GM23338 (cell line): ENCODE results near the gene TCERG1L. TPM values are rescaled to one million over a fixed set of nuclear protein-coding genes. Genes with fewer than 3 reads are reported as not detected.

Experiments used
- ATAC-seq: fragments of 200-7000 bp; cut with Tn5 transposase; 3 replicates; pipeline ENCODE4 v1.9.1; 2020
- DNase-seq: peaks from one replicate; pipeline ENCODE4 v3.0.0-alpha.2; 2015; ENCODE audit warnings: low spot score
- H2AFZ ChIP-seq: fragments of 200-600 bp; sonication (generic); 2 replicates; pipeline ENCODE4 v1.8.0; 2016; ENCODE audit warnings: antibody characterized with exemption, mild to moderate bottlenecking, moderate library complexity
- H3F3A ChIP-seq: fragments of 200-600 bp; sonication (generic); replicated peaks from 2 replicates; pipeline ENCODE4 v1.8.0; 2017; ENCODE audit warnings: antibody characterized with exemption, mixed run types, low read depth
- H3K27ac ChIP-seq: fragments of 200-600 bp; sonication (generic); 2 replicates; pipeline ENCODE4 v1.6.1; 2016; ENCODE audit warnings: low read depth
- H3K27me3 ChIP-seq: fragments of 200-600 bp; sonication (generic); 2 replicates; pipeline ENCODE4 v1.8.0; 2016; ENCODE audit warnings: mild to moderate bottlenecking, mixed run types, moderate library complexity; ENCODE audit not compliant: insufficient read depth
- H3K36me3 ChIP-seq: fragments of 200-600 bp; sonication (generic); 2 replicates; pipeline ENCODE4 v1.8.0; 2016; ENCODE audit warnings: mild to moderate bottlenecking; ENCODE audit not compliant: insufficient read depth
- H3K4me1 ChIP-seq: fragments of 200-600 bp; sonication (generic); 2 replicates; pipeline ENCODE4 v1.8.0; 2016; ENCODE audit warnings: mild to moderate bottlenecking, moderate library complexity; ENCODE audit not compliant: insufficient read depth
- H3K4me2 ChIP-seq: fragments of 200-600 bp; sonication (generic); 2 replicates; pipeline ENCODE4 v1.7.1; 2017; ENCODE audit warnings: mixed run types
- H3K4me3 ChIP-seq: fragments of 200-600 bp; sonication (generic); 2 replicates; pipeline ENCODE4 v1.6.1; 2016; ENCODE audit warnings: mixed run types
- H3K79me2 ChIP-seq: fragments of 200-600 bp; sonication (generic); replicated peaks from 2 replicates; pipeline ENCODE4 v1.8.0; 2017; ENCODE audit warnings: mild to moderate bottlenecking; ENCODE audit not compliant: insufficient read depth
- H3K9me2 ChIP-seq: fragments of 200-600 bp; sonication (generic); 2 replicates; pipeline ENCODE4 v1.8.0; 2017; ENCODE audit not compliant: insufficient read depth
- H4K20me1 ChIP-seq: fragments of 200-600 bp; sonication (generic); replicated peaks from 2 replicates; pipeline ENCODE4 v1.8.0; 2017; ENCODE audit warnings: mild to moderate bottlenecking; ENCODE audit not compliant: insufficient read depth
- H3K27ac Mint-ChIP-seq: 2 replicates; pipeline ENCODE4 v1.8.0; 2020; ENCODE audit warnings: inconsistent platforms, mild to moderate bottlenecking, moderate library complexity, mixed read lengths
- H3K27me3 Mint-ChIP-seq: 3 replicates; pipeline ENCODE4 v1.8.0; 2022; ENCODE audit warnings: low read depth, mild to moderate bottlenecking, moderate library complexity, mixed read lengths, inconsistent platforms; ENCODE audit not compliant: insufficient read depth, poor library complexity
- H3K36me3 Mint-ChIP-seq: 3 replicates; pipeline ENCODE4 v1.8.0; 2021; ENCODE audit warnings: low read depth, mild to moderate bottlenecking, inconsistent platforms, moderate library complexity, mixed read lengths
- H3K4me1 Mint-ChIP-seq: 3 replicates; pipeline ENCODE4 v1.8.0; 2020; ENCODE audit warnings: mild to moderate bottlenecking, inconsistent platforms, mixed read lengths
- H3K4me3 Mint-ChIP-seq: 3 replicates; pipeline ENCODE4 v1.8.0; 2021; ENCODE audit warnings: moderate library complexity, mild to moderate bottlenecking, inconsistent platforms, mixed read lengths
- H3K9me3 Mint-ChIP-seq: 3 replicates; pipeline ENCODE4 v1.8.0; 2020; ENCODE audit warnings: moderate library complexity, mild to moderate bottlenecking, inconsistent platforms, mixed read lengths
- CREB1 ChIP-seq: fragments of 250-450 bp; sonication (Bioruptor Pico); IDR thresholded peaks from 2 replicates; pipeline ENCODE4 v1.5.0; 2020; ENCODE audit warnings: low read depth, mild to moderate bottlenecking, moderate library complexity
- EZH2 ChIP-seq: fragments of 200-600 bp; sonication (generic); IDR thresholded peaks from one replicate; pipeline ENCODE4 v1.8.0; 2017; ENCODE audit warnings: antibody characterized with exemption, mild to moderate bottlenecking, low read depth; ENCODE audit not compliant: unreplicated experiment
- NANOG ChIP-seq: IDR thresholded peaks from 2 replicates; pipeline ENCODE4 v1.6.1; 2016; ENCODE audit warnings: antibody characterized with exemption, borderline replicate concordance
- POLR2AphosphoS5 ChIP-seq: IDR thresholded peaks from 2 replicates; pipeline ENCODE4 v1.6.1; 2016; ENCODE audit warnings: antibody characterized with exemption, low read depth
- REST ChIP-seq: IDR thresholded peaks from one replicate; pipeline ENCODE4 v1.6.1; 2018; ENCODE audit warnings: antibody characterized with exemption; ENCODE audit not compliant: unreplicated experiment
- STAT1 ChIP-seq: IDR thresholded peaks from one replicate; pipeline ENCODE4 v1.6.1; 2016; ENCODE audit warnings: antibody characterized with exemption; ENCODE audit not compliant: unreplicated experiment
- ZNF114 ChIP-seq: fragments of 250-450 bp; sonication (Bioruptor Pico); IDR thresholded peaks from 2 replicates; pipeline ENCODE4 v1.5.0; 2020; ENCODE audit warnings: mild to moderate bottlenecking, moderate library complexity
- polyA plus RNA-seq: library from polyadenylated mRNA; unstranded; fragments of >200 nt; fragmentation: Nextera tagmentation; extraction: Ambion mirVana; gene quantifications from 2 replicates; pipeline ENCODE4 v1.2.1, GENCODE V29; 2016
- total RNA-seq: library from RNA; depleted of rRNA; stranded (reverse); fragments of >200 nt; shearing (Covaris generic); gene quantifications from 2 replicates; pipeline ENCODE4 v1.2.3, GENCODE V29; 2014
- TF ChIP-seq, protein P1 (sequence below), 2 experiments: fragments of 200-600 bp in 1 of 2; sonication (generic) in 1 of 2; conservative IDR thresholded peaks; 2 replicates each; pipeline versions ENCODE4 v1.5.1 to v1.6.1; 2016 to 2017; ENCODE audit warnings: antibody characterized with exemption in 2 of 2, low read depth in 2 of 2, mild to moderate bottlenecking in 2 of 2, moderate library complexity in 1 of 2

Gene TCERG1L
- total and polyA plus RNA-seq, 2 experiments from 2014 or later, result 3.9 to 5.5 TPM

- H3K36me3 Mint-ChIP-seq, result peaks cover 19% of the 10 kb centered on the region
- Histone ChIP-seq H3F3A (no peaks in the 10 kb centered on the region), H3K27ac (no peak overlapping the region), H3K36me3 (no peaks in the 10 kb centered on the region; the same call in 1 of the 2 replicates), H3K4me2 (no peak overlapping the region), H3K9me2 (no peaks in the 10 kb centered on the region), H3K27me3 (no peaks in the 10 kb centered on the region), H3K4me1 (no peaks in the 10 kb centered on the region), H2AFZ (no peak overlapping the region), H3K79me2 (no peaks in the 10 kb centered on the region), H4K20me1 (no peaks in the 10 kb centered on the region), H3K4me3 (no peak overlapping the region)
- no peak overlapping the region for H3K27ac Mint-ChIP-seq
- peaks cover 82% of the 10 kb centered on the region for H3K9me3 Mint-ChIP-seq
- H3K27me3 Mint-ChIP-seq, result no peaks in the 10 kb centered on the region
- ATAC-seq (no peak), DNase-seq (no peak)
- no peaks in the 10 kb centered on the region for H3K4me1 Mint-ChIP-seq
- no peak overlapping the region for H3K4me3 Mint-ChIP-seq
- TF ChIP-seq REST (no peak), ZNF114 (no peak), POLR2AphosphoS5 (no peak), EZH2 (no peak), NANOG (no peak)
These were observed 106.9 kb downstream of the TCERG1L start for GRCh38 chr10:131204406-131205152.

- Mint-ChIP-seq H3K4me1 (no peaks in the 10 kb centered on the region), H3K36me3 (peaks cover 22% of the 10 kb centered on the region), H3K27me3 (no peaks in the 10 kb centered on the region), H3K4me3 (no peak overlapping the region), H3K9me3 (peaks cover 88% of the 10 kb centered on the region), H3K27ac (no peak overlapping the region)
- H4K20me1 ChIP-seq, result no peaks in the 10 kb centered on the region
- H3K27me3 ChIP-seq, result no peaks in the 10 kb centered on the region
- ATAC-seq, result no peak
- H3K9me2 ChIP-seq, result no peaks in the 10 kb centered on the region
- H3K27ac ChIP-seq, result no peak overlapping the region
- no peak overlapping the region for H3K4me2 ChIP-seq
- no peaks in the 10 kb centered on the region for H3F3A ChIP-seq
- no peaks in the 10 kb centered on the region; the same call in 1 of the 2 replicates for H3K36me3 ChIP-seq
- H2AFZ ChIP-seq, result no peak overlapping the region
- no peak overlapping the region for H3K4me3 ChIP-seq
- no peak for DNase-seq
- no peaks in the 10 kb centered on the region for H3K79me2 ChIP-seq
- no peaks in the 10 kb centered on the region for H3K4me1 ChIP-seq
- TF ChIP-seq EZH2 (no peak), STAT1 (no peak), CREB1 (CRISPR knock-in tag) (no peak), NANOG (no peak), POLR2AphosphoS5 (no peak)
- TF ChIP-seq, protein P1, sequence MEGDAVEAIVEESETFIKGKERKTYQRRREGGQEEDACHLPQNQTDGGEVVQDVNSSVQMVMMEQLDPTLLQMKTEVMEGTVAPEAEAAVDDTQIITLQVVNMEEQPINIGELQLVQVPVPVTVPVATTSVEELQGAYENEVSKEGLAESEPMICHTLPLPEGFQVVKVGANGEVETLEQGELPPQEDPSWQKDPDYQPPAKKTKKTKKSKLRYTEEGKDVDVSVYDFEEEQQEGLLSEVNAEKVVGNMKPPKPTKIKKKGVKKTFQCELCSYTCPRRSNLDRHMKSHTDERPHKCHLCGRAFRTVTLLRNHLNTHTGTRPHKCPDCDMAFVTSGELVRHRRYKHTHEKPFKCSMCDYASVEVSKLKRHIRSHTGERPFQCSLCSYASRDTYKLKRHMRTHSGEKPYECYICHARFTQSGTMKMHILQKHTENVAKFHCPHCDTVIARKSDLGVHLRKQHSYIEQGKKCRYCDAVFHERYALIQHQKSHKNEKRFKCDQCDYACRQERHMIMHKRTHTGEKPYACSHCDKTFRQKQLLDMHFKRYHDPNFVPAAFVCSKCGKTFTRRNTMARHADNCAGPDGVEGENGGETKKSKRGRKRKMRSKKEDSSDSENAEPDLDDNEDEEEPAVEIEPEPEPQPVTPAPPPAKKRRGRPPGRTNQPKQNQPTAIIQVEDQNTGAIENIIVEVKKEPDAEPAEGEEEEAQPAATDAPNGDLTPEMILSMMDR (conservative IDR thresholded peaks at IDR 0.05; ENCODE audit: low read depth in 2 of 2), result no peak
These were observed 107.8 kb downstream of the TCERG1L start for GRCh38 chr10:131203456-131204357.
